Smooth muscle cell (in vitro differentiated cells): Measurements from ENCODE around the gene PRKCG. TPM values are rescaled to one million over a fixed set of nuclear protein-coding genes. Genes with fewer than 3 reads are reported as not detected.

Experiments
- DNase-seq: peaks from one replicate; lab custom pipeline; 2025; ENCODE audit not compliant: unreplicated experiment; lab: John Stamatoyannopoulos, UW
- H2AFZ ChIP-seq: fragments of 200-600 bp; sonication (generic); 2 replicates; pipeline ENCODE4 v1.6.0; 2016; ENCODE audit warnings: antibody characterized with exemption, low read depth, mild to moderate bottlenecking
- H3F3A ChIP-seq: fragments of 200-600 bp; sonication (generic); 2 replicates; pipeline ENCODE4 v1.6.0; 2017; ENCODE audit warnings: antibody characterized with exemption, low read depth
- H3K27ac ChIP-seq: fragments of 200-600 bp; sonication (generic); 2 replicates; pipeline ENCODE4 v1.5.1; 2016; ENCODE audit warnings: low read depth, mild to moderate bottlenecking
- H3K27me3 ChIP-seq: fragments of 200-600 bp; sonication (generic); 2 replicates; pipeline ENCODE4 v1.6.1; 2016; ENCODE audit warnings: low read depth, mild to moderate bottlenecking
- H3K36me3 ChIP-seq: fragments of 200-600 bp; sonication (generic); 2 replicates; pipeline ENCODE4 v1.5.1; 2016; ENCODE audit warnings: low read depth
- H3K4me1 ChIP-seq: fragments of 200-600 bp; sonication (generic); 2 replicates; pipeline ENCODE4 v1.5.1; 2016; ENCODE audit warnings: low read depth
- H3K4me2 ChIP-seq: fragments of 200-600 bp; sonication (generic); 2 replicates; pipeline ENCODE4 v1.6.0; 2016; ENCODE audit warnings: mild to moderate bottlenecking
- H3K4me3 ChIP-seq: fragments of 200-600 bp; sonication (generic); 2 replicates; pipeline ENCODE4 v1.5.1; 2016; ENCODE audit warnings: mild to moderate bottlenecking
- H3K79me2 ChIP-seq: fragments of 200-600 bp; sonication (generic); 2 replicates; pipeline ENCODE4 v1.6.0; 2016; ENCODE audit warnings: low read depth, mild to moderate bottlenecking
- H3K9ac ChIP-seq: fragments of 200-600 bp; sonication (generic); 2 replicates; pipeline ENCODE4 v1.6.0; 2016; ENCODE audit warnings: low read depth
- H3K9me3 ChIP-seq: fragments of 200-600 bp; sonication (generic); replicated peaks from 2 replicates; pipeline ENCODE4 v1.5.1; 2016; ENCODE audit warnings: low read depth
- H4K20me1 ChIP-seq: fragments of 200-600 bp; sonication (generic); 2 replicates; pipeline ENCODE4 v1.6.0; 2016; ENCODE audit warnings: low read depth
- CTCF ChIP-seq: fragments of 200-600 bp; sonication (generic); IDR thresholded peaks from 2 replicates; pipeline ENCODE4 v1.5.1; 2017; ENCODE audit warnings: borderline replicate concordance, mild to moderate bottlenecking, antibody characterized with exemption; ENCODE audit not compliant: insufficient read depth, poor library complexity, severe bottlenecking
- WGBS: methylation state at CpG from one replicate; pipeline ENCODE4 v1.1.7; 2016; ENCODE audit warnings: low lambda C conversion rate; 5-methylcytosine and 5-hydroxymethylcytosine counted together
- polyA plus RNA-seq: library from polyadenylated mRNA; unstranded; fragments of >200 nt; fragmentation: Nextera tagmentation; extraction: Ambion mirVana; gene quantifications from 2 replicates; pipeline ENCODE4 v1.2.1, GENCODE V29; 2016
- total RNA-seq: library from RNA; depleted of rRNA; stranded (reverse); fragments of >200 nt; gene quantifications from 2 replicates; pipeline ENCODE4 v1.2.3, GENCODE V29; 2014

Gene PRKCG
- total and polyA plus RNA-seq, 2 experiments from 2014 or later, result 0.51 TPM; not detected in 1

GRCh38 chr19:53951436-53951835 lies 69.4 kb downstream of the PRKCG start:
- Histone ChIP-seq H3F3A (no peaks in the 10 kb centered on the region), H3K4me2 (no peak overlapping the region), H3K36me3 (no peaks in the 10 kb centered on the region), H3K79me2 (no peaks in the 10 kb centered on the region), H3K4me1 (no peaks in the 10 kb centered on the region), H3K9me3 (no peaks in the 10 kb centered on the region), H3K9ac (no peak overlapping the region), H3K27me3 (peaks cover 8% of the 10 kb centered on the region), H4K20me1 (no peaks in the 10 kb centered on the region), H2AFZ (no peak overlapping the region), H3K4me3 (no peak overlapping the region), H3K27ac (no peak overlapping the region)
- no peak for DNase-seq
- TF ChIP-seq CTCF, result no peak
- WGBS, result 84% methylated on average over 11 of the region's 11 CpGs

- no peaks in the 10 kb centered on the region for H3K79me2 ChIP-seq
- H3K27me3 ChIP-seq, result peaks cover 13% of the 10 kb centered on the region
- no peak overlapping the region for H2AFZ ChIP-seq
- H3K36me3 ChIP-seq, result no peaks in the 10 kb centered on the region
- no peak overlapping the region for H3K4me2 ChIP-seq
- no peak overlapping the region for H3K4me3 ChIP-seq
- no peak overlapping the region for H3K27ac ChIP-seq
- TF ChIP-seq CTCF, result no peak
- WGBS, result 87% methylated on average over 9 of the region's 9 CpGs
- DNase-seq, result no peak
- no peaks in the 10 kb centered on the region for H3K4me1 ChIP-seq
- H3F3A ChIP-seq, result no peaks in the 10 kb centered on the region
- no peak overlapping the region for H3K9ac ChIP-seq
- H4K20me1 ChIP-seq, result no peaks in the 10 kb centered on the region
- H3K9me3 ChIP-seq, result no peaks in the 10 kb centered on the region
These were observed 70.0 kb downstream of the PRKCG start for GRCh38 chr19:53951947-53952346.

- no peak for TF ChIP-seq CTCF
- no peak overlapping the region for H3K27ac ChIP-seq
- whole genome bisulfite sequencing, result 92% methylated on average over 8 of the region's 8 CpGs
These were observed 71.4 kb downstream of the PRKCG start for GRCh38 chr19:53953383-53953782.

More at GRCh38 chr19:53953383-53953782, 71.4 kb downstream of the PRKCG start:
- Histone ChIP-seq H3K27me3 (peaks cover 27% of the 10 kb centered on the region), H3K79me2 (no peaks in the 10 kb centered on the region), H2AFZ (no peak overlapping the region), H3K4me2 (no peak overlapping the region), H3K9me3 (no peaks in the 10 kb centered on the region), H3K4me3 (no peak overlapping the region), H4K20me1 (no peaks in the 10 kb centered on the region), H3F3A (no peaks in the 10 kb centered on the region), H3K9ac (no peak overlapping the region), H3K36me3 (no peaks in the 10 kb centered on the region), H3K4me1 (no peaks in the 10 kb centered on the region)
- no peak for DNase-seq

Other genes starting within 250 kb of the PRKCG start
- 0.04 TPM in 1 of 2 replicates, not detected in the other for gene NLRP12, start 57.9 kb upstream of the PRKCG start, total RNA-seq
- not detected in 2 replicates for gene NLRP12, start 57.9 kb upstream of the PRKCG start, polyA plus RNA-seq
- 83.8 and 97.6 TPM in 2 replicates for gene MYADM, start 14.3 kb upstream of the PRKCG start, total RNA-seq
- gene MYADM, start 14.3 kb upstream of the PRKCG start, polyA plus RNA-seq, result 193 and 247 TPM in 2 replicates
- 2.3 and 6.1 TPM in 2 replicates for gene CACNG7, start 27.1 kb downstream of the PRKCG start, total RNA-seq
- gene CACNG7, start 27.1 kb downstream of the PRKCG start, polyA plus RNA-seq, result 0.59 and 1.3 TPM in 2 replicates
- gene CACNG8, start 80.7 kb downstream of the PRKCG start, total RNA-seq, result 0.04 and 0.31 TPM in 2 replicates
- 0.03 and 0.19 TPM in 2 replicates for gene CACNG8, start 80.7 kb downstream of the PRKCG start, polyA plus RNA-seq
- gene CACNG6, start 109.4 kb downstream of the PRKCG start, total RNA-seq, result 0.13 TPM in 1 of 2 replicates, not detected in the other
- gene CACNG6, start 109.4 kb downstream of the PRKCG start, polyA plus RNA-seq, result not detected in 2 replicates
- gene VSTM1, start 181.7 kb downstream of the PRKCG start, total RNA-seq, result not detected in 2 replicates
- not detected in 2 replicates for gene VSTM1, start 181.7 kb downstream of the PRKCG start, polyA plus RNA-seq
- not detected in 2 replicates for gene TARM1, start 199.2 kb downstream of the PRKCG start, total RNA-seq
- gene TARM1, start 199.2 kb downstream of the PRKCG start, polyA plus RNA-seq, result not detected in 2 replicates
- 1.1 TPM in 1 of 2 replicates, not detected in the other for gene OSCAR, start 218.6 kb downstream of the PRKCG start, total RNA-seq
- 0.90 and 1.7 TPM in 2 replicates for gene OSCAR, start 218.6 kb downstream of the PRKCG start, polyA plus RNA-seq
- 9.5 and 29.8 TPM in 2 replicates for gene NDUFA3, start 220.7 kb downstream of the PRKCG start, total RNA-seq
- gene NDUFA3, start 220.7 kb downstream of the PRKCG start, polyA plus RNA-seq, result 249 and 264 TPM in 2 replicates
- 14.2 and 17.1 TPM in 2 replicates for gene TFPT, start 233.5 kb downstream of the PRKCG start, total RNA-seq
- gene TFPT, start 233.5 kb downstream of the PRKCG start, polyA plus RNA-seq, result 56.0 and 58.1 TPM in 2 replicates
- 40.9 and 42.8 TPM in 2 replicates for gene PRPF31, start 233.6 kb downstream of the PRKCG start, total RNA-seq
- 77.1 and 81.2 TPM in 2 replicates for gene PRPF31, start 233.6 kb downstream of the PRKCG start, polyA plus RNA-seq